Right lobe of liver (tissue), 6 donors: Measurements from ENCODE around the gene SPTBN1. TPM values are rescaled to one million over a fixed set of nuclear protein-coding genes. Genes with fewer than 3 reads are reported as not detected.

Source experiments
- ATAC-seq, 4 donors: fragments of 200-7000 bp; cut with Tn5 transposase; one replicate each; pipeline ENCODE4 v1.9.1; 2020; ENCODE audit warnings: mild to moderate bottlenecking in 4 of 4, moderate library complexity in 4 of 4
- DNase-seq, 3 donors: peaks; one replicate each; pipeline ENCODE4 v3.0.0-alpha.2; 2020
- H3K27ac ChIP-seq, 3 donors: fragments of 200-600 bp; one replicate each; pipeline ENCODE4 v1.8.0; 2022
- H3K27me3 ChIP-seq, 2 donors: fragments of 200-600 bp; one replicate each; pipeline ENCODE4 v1.8.0; 2022
- H3K36me3 ChIP-seq, 4 donors: fragments of 200-600 bp; sonication (generic) in 1 of 4; one replicate each; pipeline versions ENCODE4 v1.5.1 to v1.8.0; 2017 to 2022; ENCODE audit warnings: control low read depth in 1 of 4
- H3K4me1 ChIP-seq, 4 donors: fragments of 200-600 bp; sonication (generic) in 1 of 4; one replicate each; pipeline versions ENCODE4 v1.5.1 to v1.8.0; 2017 to 2022; ENCODE audit warnings: control low read depth in 1 of 4
- H3K4me3 ChIP-seq, 3 donors: fragments of 200-600 bp; one replicate each; pipeline ENCODE4 v1.8.0; 2022
- H3K9me3 ChIP-seq, 4 donors: fragments of 200-600 bp; sonication (generic) in 1 of 4; one replicate each; pipeline versions ENCODE4 v1.5.1 to v1.8.0; 2017 to 2022; ENCODE audit warnings: control low read depth in 1 of 4
- CTCF ChIP-seq, 4 donors: fragments of 200-600 bp in 3 of 4; fragments of 450-650 bp in 1 of 4; IDR thresholded peaks; one replicate each; pipeline versions ENCODE4 v1.5.1 to v1.8.0; 2016 to 2022; ENCODE audit warnings: antibody characterized with exemption in 4 of 4, mild to moderate bottlenecking in 2 of 4
- POLR2A ChIP-seq: fragments of 450-650 bp; IDR thresholded peaks from one replicate; pipeline ENCODE4 v1.6.1; 2017; ENCODE audit warnings: antibody characterized with exemption, mild to moderate bottlenecking
- WGBS: methylation state at CpG from one replicate; pipeline ENCODE4 v1.1.6; 2018; ENCODE audit warnings: low coverage, low lambda C conversion rate; ENCODE audit not compliant: insufficient coverage; ENCODE audit errors: missing lambda C conversion rate; 5-methylcytosine and 5-hydroxymethylcytosine counted together
- intact Hi-C, 2 donors: fragments of 100-400 bp; cut with DNase I; formaldehyde crosslinking; loops; one replicate each; pipeline versions ENCODE4 v1.11.2 to v1.14.1; 2022
- total RNA-seq, 6 experiments: library from RNA; depleted of rRNA in 2 of 6; stranded (reverse); fragments of >200 nt in 2 of 6; fragmentation: NEBNext Ultra II Directional in 3 of 6; extraction: Animal tissue kit (Norgen Biotek cat#: 25700) in 3 of 6; gene quantifications; one replicate each; pipeline versions ENCODE4 v1.1.0 to v1.2.4, GENCODE V29; 2016 to 2023
- donor health status: DM: no; HTN: yes; CAD: no.
- donor health status: DM: no; HTN: no; CAD: no.
- donor health status: DM: no; HTN: no; CAD: no.
- donor health status: DM: no; HTN: yes; CAD: no.
- donor health status: DM: no; HTN: yes; CAD: no.

The SPTBN1 gene
- total RNA-seq, 6 experiments from 2014 or later: 107 to 315 (median 227) TPM

GRCh38 chr2:54411801-54412354 is 44.2 kb upstream of the SPTBN1 start:
- Histone ChIP-seq H3K4me3 (no peak overlapping the region), H3K9me3 (no peaks in the 10 kb centered on the region), H3K36me3 (no peaks in the 10 kb centered on the region), H3K27me3 (no peaks in the 10 kb centered on the region), H3K4me1 (no peaks in the 10 kb centered on the region), H3K27ac (no peak overlapping the region)
- no peak for TF ChIP-seq CTCF (IDR thresholded peaks at IDR 0.05)
- TF ChIP-seq POLR2A: no peak
- ATAC-seq (no peak), DNase-seq (no peak)
- intact Hi-C loops: no loop called here
- WGBS: 69% methylated on average over 5 of the region's 5 CpGs

GRCh38 chr2:54416166-54416813 is 39.8 kb upstream of the SPTBN1 start:
- DNase-seq (no peak), ATAC-seq (peak; percentile 71 to 87 (median 76))
- no peaks in the 10 kb centered on the region for H3K27me3 ChIP-seq
- intact Hi-C loops: no loop called here
- H3K4me3 ChIP-seq: no peak overlapping the region
- 33% methylated on average over 9 of the region's 9 CpGs for WGBS
- H3K4me1 ChIP-seq: no peaks in the 10 kb centered on the region
- H3K9me3 ChIP-seq: no peaks in the 10 kb centered on the region
- TF ChIP-seq CTCF (IDR thresholded peaks at IDR 0.05) (no peak), POLR2A (no peak)
- H3K27ac ChIP-seq: peak overlapping the region in 2 of 3 donors; percentile 4 to 24
- no peaks in the 10 kb centered on the region for H3K36me3 ChIP-seq

GRCh38 chr2:54416938-54417337 is 39.2 kb upstream of the SPTBN1 start:
- H3K36me3 ChIP-seq: no peaks in the 10 kb centered on the region
- no peaks in the 10 kb centered on the region for H3K27me3 ChIP-seq
- 14% methylated on average over 1 of the region's 1 CpG for WGBS
- no peak overlapping the region for H3K4me3 ChIP-seq
- H3K27ac ChIP-seq: peak overlapping the region in 1 of 3 donors; percentile 24
- DNase-seq (no peak), ATAC-seq (no peak)
- intact Hi-C loops: no loop called here
- H3K9me3 ChIP-seq: no peaks in the 10 kb centered on the region
- TF ChIP-seq CTCF (IDR thresholded peaks at IDR 0.05) (no peak), POLR2A (no peak)
- no peaks in the 10 kb centered on the region for H3K4me1 ChIP-seq

GRCh38 chr2:54417577-54417976 is 38.5 kb upstream of the SPTBN1 start:
- TF ChIP-seq CTCF (IDR thresholded peaks at IDR 0.05) (no peak), POLR2A (no peak)
- WGBS: 90% methylated on average over 2 of the region's 2 CpGs
- intact Hi-C loops: no loop called here
- H3K9me3 ChIP-seq: no peaks in the 10 kb centered on the region
- H3K36me3 ChIP-seq: no peaks in the 10 kb centered on the region
- no peak overlapping the region for H3K27ac ChIP-seq
- no peaks in the 10 kb centered on the region for H3K27me3 ChIP-seq
- ATAC-seq: no peak
- no peaks in the 10 kb centered on the region for H3K4me1 ChIP-seq
- DNase-seq: no peak
- H3K4me3 ChIP-seq: no peak overlapping the region
